Mesenchymal stem cell (in vitro differentiated cells and primary cell): Measurements from ENCODE around the gene LENG1.
A peak's percentile ranks its signal among the peaks of the same experiment; 100 is the strongest.
"Not testable (repeated sequence)": the region's sequence is repeated elsewhere in the genome, so short reads cannot be mapped to it uniquely, and the experiment has no call there.

ENCODE experiments used
- DNase-seq: peaks from one replicate; pipeline ENCODE4 v3.0.0-alpha.2; 2013
- H2AFZ ChIP-seq: one replicate; pipeline ENCODE4 v1.6.1; 2013; ENCODE audit warnings: low read depth, mild to moderate bottlenecking, control low read depth, inconsistent platforms, low read length, moderate library complexity
- H2AK5ac ChIP-seq: 2 replicates; pipeline ENCODE4 v1.6.1; 2013; ENCODE audit warnings: low read length, moderate library complexity, mild to moderate bottlenecking, inconsistent platforms; ENCODE audit not compliant: severe bottlenecking
- H2BK120ac ChIP-seq: one replicate; pipeline ENCODE4 v1.6.1; 2013; ENCODE audit warnings: low read depth, mild to moderate bottlenecking, inconsistent platforms, low read length, moderate library complexity
- H2BK12ac ChIP-seq, 2 experiments: one replicate each; pipeline ENCODE4 v1.6.1; 2013; ENCODE audit warnings: inconsistent platforms in 2 of 2, low read length in 2 of 2, mild to moderate bottlenecking in 2 of 2, moderate library complexity in 2 of 2, control low read depth in 1 of 2
- H2BK15ac ChIP-seq: one replicate; pipeline ENCODE4 v1.6.1; 2013; ENCODE audit warnings: mild to moderate bottlenecking, low read depth, inconsistent platforms; ENCODE audit not compliant: poor library complexity, severe bottlenecking
- H2BK5ac ChIP-seq: 2 replicates; pipeline ENCODE4 v1.6.1; 2013; ENCODE audit warnings: low read depth, mild to moderate bottlenecking, low read length, control low read depth, inconsistent platforms; ENCODE audit not compliant: poor library complexity, severe bottlenecking
- H3K14ac ChIP-seq, 2 experiments: one replicate each; pipeline ENCODE4 v1.6.1; 2013; ENCODE audit warnings: inconsistent platforms in 2 of 2, low read length in 2 of 2, control low read depth in 1 of 2, mild to moderate bottlenecking in 1 of 2, moderate library complexity in 1 of 2
- H3K18ac ChIP-seq, 2 experiments: one replicate each; pipeline ENCODE4 v1.6.1; 2013; ENCODE audit warnings: inconsistent platforms in 2 of 2, low read length in 2 of 2, control low read depth in 1 of 2, low read depth in 1 of 2, mild to moderate bottlenecking in 1 of 2
- H3K23ac ChIP-seq, 2 experiments: one replicate each; pipeline ENCODE4 v1.6.1; 2013; ENCODE audit warnings: inconsistent platforms in 2 of 2, low read length in 2 of 2, mild to moderate bottlenecking in 2 of 2, moderate library complexity in 2 of 2, control low read depth in 1 of 2
- H3K27ac ChIP-seq: 2 replicates; pipeline ENCODE4 v1.5.1; 2013; ENCODE audit warnings: mild to moderate bottlenecking, moderate library complexity, low read length, control low read depth, inconsistent platforms; ENCODE audit not compliant: poor library complexity, severe bottlenecking
- H3K27me3 ChIP-seq, 2 experiments: 2 replicates each; pipeline versions ENCODE4 v1.6.1 to v1.7.0; 2013; ENCODE audit warnings: low read length in 2 of 2, mild to moderate bottlenecking in 2 of 2, moderate library complexity in 2 of 2, control low read depth in 1 of 2, inconsistent platforms in 1 of 2; ENCODE audit not compliant: control insufficient read depth in 1 of 2, insufficient read depth in 1 of 2
- H3K36me3 ChIP-seq, 2 experiments: 2 replicates each; pipeline versions ENCODE4 v1.6.1 to v1.7.0; 2013; ENCODE audit warnings: low read length in 2 of 2, control low read depth in 1 of 2, inconsistent platforms in 1 of 2, low read depth in 1 of 2, mild to moderate bottlenecking in 1 of 2; ENCODE audit not compliant: insufficient read depth in 2 of 2, control insufficient read depth in 1 of 2
- H3K4ac ChIP-seq, 2 experiments: one replicate each; pipeline ENCODE4 v1.6.1; 2013; ENCODE audit warnings: inconsistent platforms in 2 of 2, low read length in 2 of 2, mild to moderate bottlenecking in 2 of 2, moderate library complexity in 2 of 2, control low read depth in 1 of 2, low read depth in 1 of 2
- H3K4me1 ChIP-seq: 2 replicates; pipeline ENCODE4 v1.6.1; 2013; ENCODE audit warnings: low read depth, low read length, control low read depth; ENCODE audit not compliant: control insufficient read depth, insufficient read depth
- H3K4me2 ChIP-seq: 2 replicates; pipeline ENCODE4 v1.6.1; 2013; ENCODE audit warnings: low read length, mild to moderate bottlenecking, inconsistent platforms; ENCODE audit not compliant: poor library complexity, severe bottlenecking
- H3K4me3 ChIP-seq, 2 experiments: 2 replicates each; pipeline versions ENCODE4 v1.5.1 to v1.7.0; 2013; ENCODE audit warnings: low read length in 2 of 2, mild to moderate bottlenecking in 2 of 2, control low read depth in 1 of 2, low read depth in 1 of 2; ENCODE audit not compliant: insufficient read depth in 1 of 2
- H3K79me1 ChIP-seq: replicated peaks from 2 replicates; pipeline ENCODE4 v1.6.1; 2013; ENCODE audit warnings: mild to moderate bottlenecking, control low read depth, low read length, inconsistent platforms; ENCODE audit not compliant: poor library complexity, severe bottlenecking
- H3K9ac ChIP-seq: 2 replicates; pipeline ENCODE4 v1.7.0; 2013; ENCODE audit warnings: mild to moderate bottlenecking, low read length, moderate library complexity
- H3K9me3 ChIP-seq: 2 replicates; pipeline ENCODE4 v1.7.0; 2013; ENCODE audit warnings: mild to moderate bottlenecking, low read length; ENCODE audit not compliant: control insufficient read depth
- H4K8ac ChIP-seq: one replicate; pipeline ENCODE4 v1.6.1; 2013; ENCODE audit warnings: inconsistent platforms, mild to moderate bottlenecking, low read length, moderate library complexity
- H4K91ac ChIP-seq: one replicate; pipeline ENCODE4 v1.6.1; 2013; ENCODE audit warnings: mild to moderate bottlenecking, low read length, inconsistent platforms
- WGBS: methylation state at CpG from one replicate; pipeline ENCODE4 v1.1.7; 2013; ENCODE audit warnings: mixed read lengths; 5-methylcytosine and 5-hydroxymethylcytosine counted together

Gene LENG1

GRCh38 chr19:54197121-54197520, 37.6 kb upstream of the LENG1 start:
- H2AK5ac ChIP-seq, result no peak overlapping the region
- H2BK12ac ChIP-seq, result no peak overlapping the region
- no peak overlapping the region for H3K27ac ChIP-seq
- H3K9me3 ChIP-seq, result no peaks in the 10 kb centered on the region
- H3K4me1 ChIP-seq, result peaks cover 10% of the 10 kb centered on the region
- H3K27me3 ChIP-seq, result no peaks in the 10 kb centered on the region
- peaks cover 21 to 47% of the 10 kb centered on the region in 2 experiments for H3K36me3 ChIP-seq
- no peak overlapping the region for H3K4ac ChIP-seq
- H2AFZ ChIP-seq, result no peak overlapping the region
- no peak overlapping the region for H4K91ac ChIP-seq
- H3K23ac ChIP-seq, result no peak overlapping the region
- no peak overlapping the region for H2BK5ac ChIP-seq
- no peak overlapping the region for H4K8ac ChIP-seq
- no peak overlapping the region for H3K4me3 ChIP-seq
- H3K9ac ChIP-seq, result no peak overlapping the region
- H3K14ac ChIP-seq, result no peak overlapping the region
- no peak overlapping the region for H3K18ac ChIP-seq
- WGBS, result 93% methylated on average over 3 of the region's 3 CpGs
- H3K4me2 ChIP-seq, result no peak overlapping the region
- H3K79me1 ChIP-seq, result peaks cover 12% of the 10 kb centered on the region
- no peak overlapping the region for H2BK120ac ChIP-seq
- no peak for DNase-seq
- no peak overlapping the region for H2BK15ac ChIP-seq

- Histone ChIP-seq H2BK120ac (no peak overlapping the region), H3K4me1 (peaks cover 9% of the 10 kb centered on the region), H3K4me3 (no peak overlapping the region), H3K79me1 (peaks cover 12% of the 10 kb centered on the region), H3K27ac (no peak overlapping the region), H3K4me2 (no peak overlapping the region), H3K36me3 (peaks cover 19 to 41% of the 10 kb centered on the region in 2 experiments), H3K9me3 (no peaks in the 10 kb centered on the region), H3K9ac (no peak overlapping the region), H3K27me3 (no peaks in the 10 kb centered on the region), H3K18ac (no peak overlapping the region), H2BK15ac (no peak overlapping the region), H3K4ac (no peak overlapping the region), H3K14ac (no peak overlapping the region), H4K8ac (no peak overlapping the region), H2AK5ac (no peak overlapping the region), H2AFZ (no peak overlapping the region), H2BK12ac (no peak overlapping the region), H4K91ac (no peak overlapping the region), H3K23ac (no peak overlapping the region), H2BK5ac (no peak overlapping the region)
- WGBS, result 88% methylated on average over 5 of the region's 7 CpGs
- DNase-seq, result no peak
These were observed 37.0 kb upstream of the LENG1 start for GRCh38 chr19:54196536-54196935.

- not testable (repeated sequence) for H3K14ac ChIP-seq, H3K27me3 ChIP-seq, H2BK120ac ChIP-seq, H2BK5ac ChIP-seq, H4K8ac ChIP-seq, H2BK15ac ChIP-seq, H2AK5ac ChIP-seq, H3K4ac ChIP-seq, H3K23ac ChIP-seq, H3K4me1 ChIP-seq, H3K4me3 ChIP-seq, H3K4me2 ChIP-seq, H3K18ac ChIP-seq, H2AFZ ChIP-seq, H3K9me3 ChIP-seq, H4K91ac ChIP-seq, DNase-seq, H2BK12ac ChIP-seq, H3K27ac ChIP-seq
- H3K9ac ChIP-seq, result peak overlapping the region; percentile 94
- WGBS, result 99% methylated on average over 12 of the region's 12 CpGs
- peaks cover 11% of the 10 kb centered on the region for H3K79me1 ChIP-seq
- H3K36me3 ChIP-seq, result peaks cover 15 to 38% of the 10 kb centered on the region in 2 experiments
These were observed 34.9 kb upstream of the LENG1 start for GRCh38 chr19:54194463-54194862.

- no peak overlapping the region for H3K18ac ChIP-seq
- H3K79me1 ChIP-seq, result peaks cover 13% of the 10 kb centered on the region
- H3K9me3 ChIP-seq, result no peaks in the 10 kb centered on the region
- no peak overlapping the region for H2AK5ac ChIP-seq
- no peak overlapping the region for H2BK5ac ChIP-seq
- H2BK12ac ChIP-seq, result no peak overlapping the region
- no peak overlapping the region for H3K27ac ChIP-seq
- H3K23ac ChIP-seq, result no peak overlapping the region
- H3K27me3 ChIP-seq, result no peaks in the 10 kb centered on the region
- no peak overlapping the region for H3K4ac ChIP-seq
- H4K8ac ChIP-seq, result no peak overlapping the region
- no peak overlapping the region for H3K4me3 ChIP-seq
- no peak for DNase-seq
- peaks cover 13% of the 10 kb centered on the region for H3K4me1 ChIP-seq
- H4K91ac ChIP-seq, result no peak overlapping the region
- WGBS, result 98% methylated on average over 11 of the region's 11 CpGs
- H2AFZ ChIP-seq, result no peak overlapping the region
- H2BK15ac ChIP-seq, result no peak overlapping the region
- H3K36me3 ChIP-seq, result peaks cover 13 to 38% of the 10 kb centered on the region in 2 experiments
- peak overlapping the region; percentile 94 for H3K9ac ChIP-seq
- no peak overlapping the region for H2BK120ac ChIP-seq
- no peak overlapping the region for H3K4me2 ChIP-seq
- no peak overlapping the region for H3K14ac ChIP-seq
These were observed 33.5 kb upstream of the LENG1 start for GRCh38 chr19:54193011-54193410.
